WI38 (cell line): ENCODE data around the gene CALU.

ENCODE experiments used
- H3K4me3 ChIP-seq: 2 replicates; pipeline ENCODE4 v1.5.1; 2011; ENCODE audit warnings: low read depth, mild to moderate bottlenecking, control low read depth, low read length
- CTCF ChIP-seq: IDR thresholded peaks from 2 replicates; pipeline ENCODE4 v1.5.1; 2012; ENCODE audit warnings: low read depth, mild to moderate bottlenecking, control low read depth, low read length

The CALU gene

GRCh38 chr7:128739048-128739962 lies at the start of gene CALU:
CALU (plus strand) TSS chr7:128739359; CDS start chr7:128748584, 9,225 bp downstream.
- no peak for TF ChIP-seq CTCF
- H3K4me3 ChIP-seq: peak within 1 kb of the TSS; percentile 81

GRCh38 chr7:128691227-128691626 lies 47.9 kb upstream of the CALU start:
- TF ChIP-seq CTCF: no peak
- no peak overlapping the region for H3K4me3 ChIP-seq

GRCh38 chr7:128692623-128693270 lies 46.4 kb upstream of the CALU start:
- TF ChIP-seq CTCF: no peak
- H3K4me3 ChIP-seq: no peak overlapping the region

- no peak overlapping the region for H3K4me3 ChIP-seq
- TF ChIP-seq CTCF: no peak
Observed at GRCh38 chr7:128693373-128694015, 45.7 kb upstream of the CALU start.

GRCh38 chr7:128694738-128695137 lies 44.4 kb upstream of the CALU start:
- TF ChIP-seq CTCF: no peak
- H3K4me3 ChIP-seq: no peak overlapping the region

- H3K4me3 ChIP-seq: peak overlapping the region; percentile 55
- peak; percentile 22; the same call in 1 of the 2 replicates for TF ChIP-seq CTCF
Observed at GRCh38 chr7:128697302-128697905, 41.8 kb upstream of the CALU start.
